IMR-90 (cell line): ENCODE results near the gene SLC25A34. TPM values are rescaled to one million over a fixed set of nuclear protein-coding genes. Genes with fewer than 3 reads are reported as not detected.

Experiments
- ATAC-seq: fragments of 200-7000 bp; cut with Tn5 transposase; 2 replicates; pipeline ENCODE4 v1.9.1; 2020; ENCODE audit warnings: low read depth, mild to moderate bottlenecking, moderate library complexity
- BruUV-seq: library from RNA; stranded (reverse); fragments of 400-500 nt; replicated peaks from 2 replicates; lab custom pipeline; 2021; lab: Mats Ljungman, UMichigan
- CTCF ChIA-PET: fragments of 300-600 bp; formaldehyde crosslinking; extraction: SDS; loops from one replicate; lab custom pipeline; 2021; ENCODE audit warnings: antibody characterized with exemption; lab: Yijun Ruan, JAX
- POLR2A ChIA-PET: fragments of 300-600 bp; sonication (Branson Sonifier 250); formaldehyde crosslinking; loops from one replicate; lab custom pipeline; 2022; ENCODE audit warnings: antibody characterized with exemption; ENCODE audit not compliant: unreplicated experiment; lab: Charles Lee
- DNase-seq: peaks from one replicate; pipeline ENCODE4 v3.0.0; 2013
- H2AFZ ChIP-seq: replicated peaks from 2 replicates; pipeline ENCODE3; 2013; ENCODE audit warnings: low read length, mild to moderate bottlenecking; ENCODE audit not compliant: poor library complexity
- H2AK5ac ChIP-seq: 2 replicates; pipeline ENCODE4 v1.6.1; 2013; ENCODE audit warnings: low read depth, low read length, inconsistent platforms
- H2AK9ac ChIP-seq: replicated peaks from 2 replicates; pipeline ENCODE3; 2013; ENCODE audit warnings: mild to moderate bottlenecking, low read depth, low read length, moderate library complexity; ENCODE audit not compliant: poor library complexity
- H2BK120ac ChIP-seq: 2 replicates; pipeline ENCODE4 v1.6.1; 2013; ENCODE audit warnings: low read depth, low read length, inconsistent platforms
- H2BK15ac ChIP-seq: 3 replicates; pipeline ENCODE4 v1.6.1; 2013; ENCODE audit warnings: low read depth, low read length, inconsistent platforms
- H2BK20ac ChIP-seq: 2 replicates; pipeline ENCODE4 v1.6.1; 2013; ENCODE audit warnings: low read depth, mild to moderate bottlenecking, inconsistent platforms, low read length, moderate library complexity
- H2BK5ac ChIP-seq: 2 replicates; pipeline ENCODE4 v1.6.1; 2013; ENCODE audit warnings: mild to moderate bottlenecking, low read depth, low read length, inconsistent platforms; ENCODE audit not compliant: poor library complexity, severe bottlenecking
- H3K14ac ChIP-seq: replicated peaks from 2 replicates; pipeline ENCODE4 v1.6.1; 2013; ENCODE audit warnings: low read depth, low read length, inconsistent platforms
- H3K18ac ChIP-seq: 2 replicates; pipeline ENCODE4 v1.6.1; 2013; ENCODE audit warnings: low read depth, low read length, control low read depth
- H3K23ac ChIP-seq: 2 replicates; pipeline ENCODE4 v1.6.1; 2013; ENCODE audit warnings: low read depth, low read length, inconsistent platforms
- H3K27ac ChIP-seq: 2 replicates; pipeline ENCODE4 v1.5.1; 2013; ENCODE audit warnings: mild to moderate bottlenecking, control low read depth, low read length; ENCODE audit not compliant: insufficient read depth
- H3K27me3 ChIP-seq: 2 replicates; pipeline ENCODE4 v1.6.1; 2013; ENCODE audit warnings: low read length; ENCODE audit not compliant: control insufficient read depth, insufficient read depth
- H3K36me3 ChIP-seq: 2 replicates; pipeline ENCODE4 v1.6.1; 2013; ENCODE audit warnings: low read length, mixed read lengths; ENCODE audit not compliant: control insufficient read depth, insufficient read depth
- H3K4ac ChIP-seq: 2 replicates; pipeline ENCODE4 v1.6.1; 2013; ENCODE audit warnings: low read depth, low read length, inconsistent platforms
- H3K4me1 ChIP-seq: 2 replicates; pipeline ENCODE4 v1.6.1; 2013; ENCODE audit warnings: low read length, mixed read lengths; ENCODE audit not compliant: control insufficient read depth, insufficient read depth
- H3K4me2 ChIP-seq: 2 replicates; pipeline ENCODE4 v1.6.1; 2013; ENCODE audit warnings: low read depth, mild to moderate bottlenecking, control low read depth, low read length, moderate library complexity
- H3K4me3 ChIP-seq: 2 replicates; pipeline ENCODE4 v1.5.1; 2013; ENCODE audit warnings: low read depth, mild to moderate bottlenecking, control low read depth, low read length, moderate library complexity; ENCODE audit not compliant: insufficient read depth
- H3K56ac ChIP-seq: 2 replicates; pipeline ENCODE4 v1.6.1; 2013; ENCODE audit warnings: low read length, inconsistent platforms; ENCODE audit not compliant: insufficient read depth; ENCODE audit errors: extremely low read depth
- H3K79me1 ChIP-seq, 2 experiments: 2 replicates each; pipeline ENCODE4 v1.6.1; 2013; ENCODE audit warnings: low read length in 2 of 2, inconsistent platforms in 1 of 2, low read depth in 1 of 2
- H3K9ac ChIP-seq: 2 replicates; pipeline ENCODE4 v1.6.1; 2013; ENCODE audit warnings: low read depth, low read length, control low read depth
- H3K9me1 ChIP-seq: 2 replicates; pipeline ENCODE4 v1.6.1; 2013; ENCODE audit warnings: low read length, inconsistent platforms; ENCODE audit not compliant: insufficient read depth
- H3K9me3 ChIP-seq: 2 replicates; pipeline ENCODE4 v1.6.1; 2013; ENCODE audit warnings: low read length; ENCODE audit not compliant: control insufficient read depth, insufficient read depth
- H4K20me1 ChIP-seq: 2 replicates; pipeline ENCODE4 v1.6.1; 2013; ENCODE audit warnings: low read length, inconsistent platforms; ENCODE audit not compliant: insufficient read depth
- H4K5ac ChIP-seq: 2 replicates; pipeline ENCODE4 v1.6.1; 2013; ENCODE audit warnings: mild to moderate bottlenecking, low read depth, low read length, control low read depth
- H4K8ac ChIP-seq, 2 experiments: 2 replicates each; pipeline ENCODE4 v1.6.1; 2013; ENCODE audit warnings: low read depth in 2 of 2, low read length in 2 of 2, control low read depth in 1 of 2, inconsistent platforms in 1 of 2
- H4K91ac ChIP-seq: 2 replicates; pipeline ENCODE4 v1.6.1; 2013; ENCODE audit warnings: low read depth, low read length, inconsistent platforms; ENCODE audit not compliant: insufficient read depth
- BHLHE40 ChIP-seq: fragments of 150-350 bp; IDR thresholded peaks from 2 replicates; pipeline ENCODE4 v1.6.1; 2016; ENCODE audit warnings: mild to moderate bottlenecking, low read depth, low read length
- CEBPB ChIP-seq: IDR thresholded peaks from 2 replicates; pipeline ENCODE4 v1.6.1; 2012; ENCODE audit warnings: low read depth, low read length, improper control_type of control experiment
- CHD1 ChIP-seq: IDR thresholded peaks from 2 replicates; pipeline ENCODE4 v1.6.1; 2012; ENCODE audit warnings: low read depth, low read length, improper control_type of control experiment
- CTCF ChIP-seq: conservative IDR thresholded peaks from 2 replicates; pipeline ENCODE4 v1.5.1; 2012; ENCODE audit warnings: mild to moderate bottlenecking, low read depth, low read length, improper control_type of control experiment
- MAFK ChIP-seq: IDR thresholded peaks from 2 replicates; pipeline ENCODE4 v1.6.1; 2012; ENCODE audit warnings: low read depth, low read length, improper control_type of control experiment
- MAZ ChIP-seq: IDR thresholded peaks from 2 replicates; pipeline ENCODE4 v1.6.1; 2012; ENCODE audit warnings: low read depth, mild to moderate bottlenecking, low read length, improper control_type of control experiment, moderate library complexity, borderline replicate concordance
- MXI1 ChIP-seq: IDR thresholded peaks from 2 replicates; pipeline ENCODE4 v1.6.1; 2012; ENCODE audit warnings: low read depth, mild to moderate bottlenecking, low read length, moderate library complexity, borderline replicate concordance
- NFE2L2 ChIP-seq: fragments of 150-350 bp; IDR thresholded peaks from 2 replicates; pipeline ENCODE4 v1.6.1; 2016; ENCODE audit warnings: low read depth, mild to moderate bottlenecking, low read length
- POLR2A ChIP-seq: IDR thresholded peaks from 2 replicates; pipeline ENCODE4 v1.6.1; 2012; ENCODE audit warnings: mild to moderate bottlenecking, low read depth, low read length
- RAD21 ChIP-seq: IDR thresholded peaks from 2 replicates; pipeline ENCODE4 v1.6.1; 2012; ENCODE audit warnings: low read length, improper control_type of control experiment
- RCOR1 ChIP-seq: IDR thresholded peaks from 2 replicates; pipeline ENCODE4 v1.6.1; 2012; ENCODE audit warnings: mild to moderate bottlenecking, low read length, improper control_type of control experiment; ENCODE audit not compliant: insufficient replicate concordance
- RFX5 ChIP-seq: IDR thresholded peaks from 2 replicates; pipeline ENCODE4 v1.8.0; 2012; ENCODE audit warnings: low read depth, mild to moderate bottlenecking, low read length, moderate library complexity
- SMC3 ChIP-seq: fragments of 150-350 bp; IDR thresholded peaks from 2 replicates; pipeline ENCODE4 v1.6.1; 2016; ENCODE audit warnings: low read depth, mild to moderate bottlenecking, antibody characterized with exemption, low read length, moderate library complexity
- USF2 ChIP-seq: fragments of 150-350 bp; IDR thresholded peaks from 2 replicates; pipeline ENCODE4 v1.6.1; 2017; ENCODE audit warnings: mild to moderate bottlenecking, antibody characterized with exemption, low read length, low read depth
- WGBS, 2 experiments: methylation state at CpG; one replicate each; pipeline versions ENCODE4 v1.1.5 to v1.1.7; 2013; ENCODE audit warnings: missing lambda C conversion rate in 2 of 2; ENCODE audit not compliant: insufficient read length in 1 of 2; ENCODE audit errors: extremely low coverage in 2 of 2; 5-methylcytosine and 5-hydroxymethylcytosine counted together
- dilution Hi-C: fragments of 300-500 bp; cut with HindIII; formaldehyde crosslinking; loops from one replicate; pipeline ENCODE4 v1.14.3; 2018; ENCODE audit warnings: low sequenced_read_pairs; ENCODE audit not compliant: unreplicated experiment
- in situ Hi-C: fragments of 300-500 bp; cut with MboI; formaldehyde crosslinking; loops from 3 replicates; pipeline ENCODE4 v1.14.3; 2019; ENCODE audit warnings: low sequenced_read_pairs, inconsistent platforms, mixed read lengths
- intact Hi-C: fragments of 100-400 bp; cut with micrococcal nuclease; formaldehyde crosslinking; loops from 2 replicates; pipeline ENCODE4 v1.10.0; 2022
- polyA plus RNA-seq, 3 experiments: library from polyadenylated mRNA; depleted of rRNA; stranded (reverse); fragments of >200 nt; gene quantifications; 2 replicates each; pipeline ENCODE4 v1.2.3, GENCODE V29; 2012; ENCODE audit warnings: low replicate concordance in 1 of 3
- total RNA-seq: library from RNA; depleted of rRNA; stranded (reverse); fragments of >200 nt; gene quantifications from 2 replicates; pipeline ENCODE4 v1.2.3, GENCODE V29; 2012

Gene SLC25A34
- total and polyA plus RNA-seq, 2 of the 4 experiments (the other 2 are of a cell fraction), result under 0.01 to 0.72 TPM

DNA sequence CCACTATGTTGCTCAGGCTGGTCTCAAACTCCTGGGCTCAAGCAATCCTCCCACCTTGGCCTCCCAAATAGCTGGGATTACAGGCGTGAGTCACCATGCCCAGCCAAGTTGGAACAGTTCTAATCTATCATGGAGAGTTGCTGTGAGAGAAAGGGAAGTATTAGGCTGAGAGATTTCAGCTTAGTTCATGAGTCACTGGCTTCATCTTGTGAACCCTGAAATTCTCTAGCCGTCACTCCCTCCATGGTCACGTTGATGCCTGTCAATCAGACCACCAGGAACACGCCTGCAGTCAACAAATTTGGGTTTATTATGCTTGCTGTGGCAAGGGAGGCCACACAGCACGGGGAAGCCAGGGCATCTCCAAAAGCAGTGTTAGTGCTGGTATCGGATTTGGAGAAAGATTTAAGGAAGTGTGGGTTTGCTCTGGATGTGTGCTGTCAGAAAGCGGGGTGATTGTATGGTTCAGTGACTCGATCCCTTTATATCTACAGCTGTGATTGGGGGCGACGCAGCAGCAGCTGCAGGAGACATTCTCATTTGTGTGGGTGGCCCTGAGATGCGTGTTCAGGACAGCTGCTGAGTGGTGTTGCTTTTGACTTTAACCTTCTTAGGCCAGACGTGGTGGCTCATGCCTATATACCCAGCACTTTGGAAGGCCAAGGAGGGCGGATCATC is 52.7 kb downstream of the SLC25A34 start:
- no peaks in the 10 kb centered on the region for H3K27me3 ChIP-seq
- no peaks in the 10 kb centered on the region for H3K9me3 ChIP-seq
- ChIA-PET POLR2A (interaction anchor here (0.5 kb wide), 1 partner anchor 19 kb away, joined by 6 read pairs; no protein-coding TSS in a partner anchor), CTCF (interaction anchor here (1.0 kb wide), 1 partner anchor 10 kb away, joined by 3 read pairs; no protein-coding TSS in a partner anchor)
- peak overlapping the region; percentile 0 for H2AFZ ChIP-seq
- H3K9ac ChIP-seq, result no peak overlapping the region
- TF ChIP-seq POLR2A (no peak), USF2 (no peak), MAFK (no peak), RAD21 (no peak), MAZ (no peak), BHLHE40 (no peak), CHD1 (no peak), NFE2L2 (no peak), MXI1 (no peak), RCOR1 (no peak), RFX5 (no peak), CTCF (no peak), SMC3 (no peak), CEBPB (no peak)
- no peak overlapping the region for H3K23ac ChIP-seq
- WGBS, 2 experiments, result 79% methylated on average over 8 of the region's 13 CpGs; no CpG with 5 or more reads in 1 of the 2 experiments
- peaks cover 8% of the 10 kb centered on the region for H3K9me1 ChIP-seq
- no peak overlapping the region for H2BK120ac ChIP-seq
- H3K4me1 ChIP-seq, result peaks cover 6% of the 10 kb centered on the region; the same call in 1 of the 2 replicates
- H3K4me2 ChIP-seq, result no peak overlapping the region
- no peak overlapping the region for H4K5ac ChIP-seq
- dilution Hi-C loops, result no loop called here
- H3K4ac ChIP-seq, result peak overlapping the region; percentile 44
- in situ Hi-C loops, result loop anchor here (25.0 kb wide), 1 partner anchor 399 kb away; no protein-coding TSS in a partner anchor
- H2BK15ac ChIP-seq, result no peak overlapping the region
- no peak overlapping the region for H3K56ac ChIP-seq
- ATAC-seq (peak; percentile 28), DNase-seq (peak; percentile 75)
- no peak overlapping the region for H3K27ac ChIP-seq
- peak overlapping the region; percentile 36; the same call in 1 of the 2 replicates for H4K91ac ChIP-seq
- H4K8ac ChIP-seq, result peak overlapping the region in 1 of 2 experiments; percentile 6; a peak in 1 of 4 replicates
- peak overlapping the region; percentile 36 for H2BK5ac ChIP-seq
- peak overlapping the region; percentile 3; the same call in 1 of the 2 replicates for H2AK5ac ChIP-seq
- H3K79me1 ChIP-seq, result peaks cover 0 to 9% of the 10 kb centered on the region in 2 experiments; a peak in 2 of 4 replicates
- peak overlapping the region; percentile 13; the same call in 1 of the 2 replicates for H3K18ac ChIP-seq
- BruUV-seq, result no TSS peak
- H2AK9ac ChIP-seq, result peak overlapping the region; percentile 42
- intact Hi-C loops, result loop anchor here (1.0 kb wide), 1 partner anchor 268 kb away; no protein-coding TSS in a partner anchor
- no peak overlapping the region for H3K4me3 ChIP-seq
- H4K20me1 ChIP-seq, result no peaks in the 10 kb centered on the region; the same call in none of the 2 replicates
- no peak overlapping the region for H2BK20ac ChIP-seq
- H3K14ac ChIP-seq, result 0 out of 2 replicates have a peak overlapping the region, but pooled peaks have one; percentile 5
- peaks cover 18% of the 10 kb centered on the region for H3K36me3 ChIP-seq
